Breast epithelium (tissue), 4 donors: ENCODE results near the gene ITIH6. TPM values are rescaled to one million over a fixed set of nuclear protein-coding genes. Genes with fewer than 3 reads are reported as not detected.

Experiments
- DNase-seq, 2 donors: peaks; one replicate each; pipeline ENCODE4 v3.0.0-alpha.2; 2019; ENCODE audit warnings: low spot score in 2 of 2
- H3K27ac ChIP-seq, 2 donors: fragments of 200-600 bp; sonication (generic) in 1 of 2; one replicate each; pipeline ENCODE4 v1.5.1; 2016 to 2019; ENCODE audit warnings: mild to moderate bottlenecking in 1 of 2
- H3K27me3 ChIP-seq, 2 donors: fragments of 200-600 bp; sonication (generic) in 1 of 2; one replicate each; pipeline versions ENCODE4 v1.5.1 to v1.6.0; 2017 to 2019; ENCODE audit warnings: control low read depth in 1 of 2, mild to moderate bottlenecking in 1 of 2
- H3K36me3 ChIP-seq: fragments of 200-600 bp; one replicate; pipeline ENCODE4 v1.5.1; 2019
- H3K4me1 ChIP-seq, 2 donors: fragments of 200-600 bp; sonication (generic); one replicate each; pipeline ENCODE4 v1.5.1; 2016 to 2019; ENCODE audit warnings: control low read depth in 1 of 2
- H3K4me3 ChIP-seq, 3 donors: fragments of 200-600 bp; sonication (generic); 1 replicate in 2 of 3; 2 replicates in 1 of 3; pipeline ENCODE4 v1.5.1; 2016 to 2019; ENCODE audit warnings: mild to moderate bottlenecking in 3 of 3, moderate library complexity in 2 of 3
- H3K9me3 ChIP-seq, 2 donors: fragments of 200-600 bp; sonication (generic) in 1 of 2; one replicate each; pipeline ENCODE4 v1.5.1; 2016 to 2019; ENCODE audit warnings: control low read depth in 1 of 2
- CTCF ChIP-seq, 3 donors: fragments of 450-650 bp; IDR thresholded peaks; one replicate each; pipeline ENCODE4 v1.5.1; 2016 to 2017; ENCODE audit warnings: antibody characterized with exemption in 3 of 3, mild to moderate bottlenecking in 3 of 3, moderate library complexity in 3 of 3
- POLR2A ChIP-seq: fragments of 450-650 bp; IDR thresholded peaks from one replicate; pipeline ENCODE4 v1.6.1; 2016; ENCODE audit warnings: antibody characterized with exemption, mild to moderate bottlenecking, moderate library complexity
- POLR2AphosphoS5 ChIP-seq, 3 donors: sonication (generic); formaldehyde crosslinking; IDR thresholded peaks; one replicate each; pipeline ENCODE4 v1.6.1; 2017; ENCODE audit warnings: antibody characterized with exemption in 3 of 3
- intact Hi-C: fragments of 100-400 bp; cut with DNase I; formaldehyde crosslinking; loops from one replicate; pipeline ENCODE4 v1.15.1; 2023; ENCODE audit warnings: low total_unique reads
- total RNA-seq, 3 donors: library from RNA; depleted of rRNA; stranded (reverse); fragments of >200 nt; gene quantifications; one replicate each; pipeline ENCODE4 v1.1.0, GENCODE V29; 2016

Gene ITIH6
- total RNA-seq, 3 donors from 2014 or later: 1.3 to 2.3 TPM; not detected in 1

DNA sequence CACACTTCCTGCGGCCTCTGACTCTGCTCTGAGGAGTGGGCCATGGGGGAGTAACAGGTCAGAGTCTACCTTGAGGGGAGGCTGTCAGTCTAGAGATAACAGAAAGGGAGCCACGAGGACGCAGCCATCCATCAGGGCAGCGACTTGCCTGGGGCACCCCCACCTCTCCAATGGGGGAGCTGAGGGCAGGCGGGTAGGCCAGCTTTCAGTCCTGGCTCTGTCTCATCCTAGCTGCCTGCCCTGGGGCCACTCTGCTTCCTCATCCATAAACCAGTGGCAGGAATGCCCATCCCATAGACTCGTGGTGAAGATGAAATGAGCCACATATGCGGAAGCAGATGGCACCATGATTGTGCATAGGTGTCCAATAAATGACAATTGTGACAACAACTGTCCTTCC lies 22.7 kb upstream of the ITIH6 start:
- Histone ChIP-seq H3K4me3 (no peak overlapping the region), H3K9me3 (no peaks in the 10 kb centered on the region), H3K27me3 (peaks cover 0 to 7% of the 10 kb centered on the region in 2 donors), H3K27ac (no peak overlapping the region), H3K36me3 (no peaks in the 10 kb centered on the region), H3K4me1 (no peaks in the 10 kb centered on the region)
- DNase-seq: no peak
- TF ChIP-seq POLR2A: no peak
- TF ChIP-seq CTCF (IDR thresholded peaks at IDR 0.05): no peak
- no peak for TF ChIP-seq POLR2AphosphoS5 (IDR thresholded peaks at IDR 0.05)
- intact Hi-C loops: no loop called here

DNA sequence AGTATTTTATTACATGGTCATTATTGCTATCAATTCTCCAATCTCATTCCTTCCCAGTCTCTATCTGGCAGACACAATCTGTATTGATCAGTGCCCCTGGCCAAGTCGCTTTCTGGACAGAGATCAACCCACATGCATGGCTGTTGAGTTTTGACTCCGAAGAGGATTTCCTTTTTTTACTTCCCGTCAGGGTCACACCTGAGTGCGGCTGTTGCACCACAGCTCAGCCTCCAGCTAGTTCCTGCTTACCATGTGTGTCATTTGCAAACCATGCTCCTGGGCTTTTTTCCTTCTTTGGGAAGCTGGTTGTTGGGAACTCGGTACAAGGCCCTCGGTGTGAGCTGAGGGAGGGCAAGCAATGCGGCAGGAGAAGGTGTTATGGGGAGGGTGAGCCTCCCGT lies 21.1 kb upstream of the ITIH6 start:
- no peak for DNase-seq
- Histone ChIP-seq H3K4me1 (no peaks in the 10 kb centered on the region), H3K27ac (no peak overlapping the region), H3K27me3 (peaks cover 0 to 7% of the 10 kb centered on the region in 2 donors), H3K9me3 (no peaks in the 10 kb centered on the region), H3K4me3 (no peak overlapping the region), H3K36me3 (no peaks in the 10 kb centered on the region)
- intact Hi-C loops: no loop called here
- no peak for TF ChIP-seq POLR2AphosphoS5 (IDR thresholded peaks at IDR 0.05)
- no peak for TF ChIP-seq CTCF (IDR thresholded peaks at IDR 0.05)
- no peak for TF ChIP-seq POLR2A

- Histone ChIP-seq H3K27me3 (peaks cover 0 to 13% of the 10 kb centered on the region in 2 donors), H3K36me3 (no peaks in the 10 kb centered on the region), H3K27ac (no peak overlapping the region), H3K9me3 (no peaks in the 10 kb centered on the region), H3K4me1 (no peaks in the 10 kb centered on the region), H3K4me3 (no peak overlapping the region)
- no peak for TF ChIP-seq POLR2A
- TF ChIP-seq CTCF (IDR thresholded peaks at IDR 0.05): no peak
- TF ChIP-seq POLR2AphosphoS5 (IDR thresholded peaks at IDR 0.05): no peak
- intact Hi-C loops: no loop called here
- DNase-seq: no peak
Measured at GRCh38 chrX:54818221-54818620, 20.2 kb upstream of the ITIH6 start.

DNA sequence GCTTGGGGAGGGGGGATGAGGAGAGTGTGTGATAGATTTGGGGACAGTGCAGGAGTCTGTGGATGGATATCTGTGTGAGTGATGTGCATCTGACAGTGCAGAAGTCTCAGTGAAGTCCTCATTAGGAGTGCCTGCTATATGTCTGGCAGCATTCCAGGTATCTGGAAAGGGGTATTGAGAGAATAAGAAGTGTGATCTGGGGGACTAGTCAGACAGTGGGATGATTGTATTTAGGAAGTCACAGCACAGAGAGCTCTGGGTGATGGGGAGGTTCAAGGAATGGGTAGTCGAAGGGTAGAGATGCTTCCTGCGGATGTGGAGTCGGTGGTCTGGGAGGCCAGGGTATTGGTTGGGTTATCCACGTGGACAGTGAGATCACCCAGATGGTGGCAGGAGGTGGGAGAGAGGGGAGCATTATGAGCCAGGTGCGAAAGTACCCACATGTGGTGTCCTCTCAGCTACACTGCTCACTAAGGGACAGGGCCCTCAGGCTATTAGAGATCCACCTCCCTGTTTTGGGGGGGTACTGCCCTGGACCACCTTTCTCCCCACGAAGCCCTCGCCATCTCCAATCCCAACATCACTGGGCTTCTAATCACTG lies 19.3 kb upstream of the ITIH6 start:
- no peaks in the 10 kb centered on the region for H3K4me1 ChIP-seq
- no peak for TF ChIP-seq POLR2A
- no peak for TF ChIP-seq CTCF (IDR thresholded peaks at IDR 0.05)
- TF ChIP-seq POLR2AphosphoS5 (IDR thresholded peaks at IDR 0.05): no peak
- H3K27me3 ChIP-seq: peaks cover 0 to 13% of the 10 kb centered on the region in 2 donors
- H3K9me3 ChIP-seq: no peaks in the 10 kb centered on the region
- intact Hi-C loops: no loop called here
- no peak for DNase-seq
- no peak overlapping the region for H3K27ac ChIP-seq
- no peak overlapping the region for H3K4me3 ChIP-seq
- no peaks in the 10 kb centered on the region for H3K36me3 ChIP-seq

DNA sequence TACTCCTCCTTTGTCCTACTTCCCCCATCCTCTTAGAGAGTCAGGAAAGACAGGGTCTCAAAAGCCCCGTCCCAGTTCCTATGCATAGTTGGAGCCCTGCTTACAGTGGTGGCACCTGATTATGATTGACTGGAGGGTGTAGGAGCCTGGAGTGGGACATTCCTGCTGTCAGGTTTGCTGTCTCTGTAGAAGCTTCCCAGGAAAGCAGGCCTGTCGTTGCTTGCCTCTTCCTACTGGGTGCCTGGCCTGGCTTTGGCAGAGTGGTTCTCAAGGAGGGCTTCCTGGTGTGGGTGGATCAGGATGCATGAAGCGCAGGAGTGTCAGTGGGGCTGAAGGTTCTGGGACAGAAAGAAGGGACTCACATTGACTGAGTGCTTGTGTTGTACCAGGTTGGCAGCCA lies 14.3 kb upstream of the ITIH6 start:
- peaks cover 0 to 22% of the 10 kb centered on the region in 2 donors for H3K27me3 ChIP-seq
- TF ChIP-seq POLR2A (no peak), POLR2AphosphoS5 (IDR thresholded peaks at IDR 0.05) (no peak), CTCF (IDR thresholded peaks at IDR 0.05) (no peak)
- peaks cover 0 to 5% of the 10 kb centered on the region in 2 donors for H3K4me1 ChIP-seq
- DNase-seq: no peak
- H3K27ac ChIP-seq: peak overlapping the region in 1 of 2 donors; percentile 12
- intact Hi-C loops: no loop called here
- H3K9me3 ChIP-seq: no peaks in the 10 kb centered on the region
- H3K4me3 ChIP-seq: no peak overlapping the region
- H3K36me3 ChIP-seq: no peaks in the 10 kb centered on the region
